Measurements from ENCODE around the gene COL8A2.

Gene COL8A2

GRCh38 chr1:36062315-36062714, 62.7 kb downstream of the COL8A2 start:
- Histone ChIP-seq H3K27me3 (replicated peaks; ENCODE audit: control insufficient read depth, insufficient read depth, low read length) (no peaks in the 10 kb centered on the region), H3K36me3 (ENCODE audit: control insufficient read depth, insufficient read depth, low read length) (no peaks in the 10 kb centered on the region), H3K4me3 (replicated peaks; ENCODE audit: low read depth, low read length) (no peak overlapping the region)
- TF ChIP-seq, protein P1, sequence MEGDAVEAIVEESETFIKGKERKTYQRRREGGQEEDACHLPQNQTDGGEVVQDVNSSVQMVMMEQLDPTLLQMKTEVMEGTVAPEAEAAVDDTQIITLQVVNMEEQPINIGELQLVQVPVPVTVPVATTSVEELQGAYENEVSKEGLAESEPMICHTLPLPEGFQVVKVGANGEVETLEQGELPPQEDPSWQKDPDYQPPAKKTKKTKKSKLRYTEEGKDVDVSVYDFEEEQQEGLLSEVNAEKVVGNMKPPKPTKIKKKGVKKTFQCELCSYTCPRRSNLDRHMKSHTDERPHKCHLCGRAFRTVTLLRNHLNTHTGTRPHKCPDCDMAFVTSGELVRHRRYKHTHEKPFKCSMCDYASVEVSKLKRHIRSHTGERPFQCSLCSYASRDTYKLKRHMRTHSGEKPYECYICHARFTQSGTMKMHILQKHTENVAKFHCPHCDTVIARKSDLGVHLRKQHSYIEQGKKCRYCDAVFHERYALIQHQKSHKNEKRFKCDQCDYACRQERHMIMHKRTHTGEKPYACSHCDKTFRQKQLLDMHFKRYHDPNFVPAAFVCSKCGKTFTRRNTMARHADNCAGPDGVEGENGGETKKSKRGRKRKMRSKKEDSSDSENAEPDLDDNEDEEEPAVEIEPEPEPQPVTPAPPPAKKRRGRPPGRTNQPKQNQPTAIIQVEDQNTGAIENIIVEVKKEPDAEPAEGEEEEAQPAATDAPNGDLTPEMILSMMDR (IDR thresholded peaks at IDR 0.05; ENCODE audit: insufficient read depth, low read length, poor library complexity, severe bottlenecking), result no peak
- DNase-seq (ENCODE audit: extremely low read depth, insufficient read length), result no peak

DNA sequence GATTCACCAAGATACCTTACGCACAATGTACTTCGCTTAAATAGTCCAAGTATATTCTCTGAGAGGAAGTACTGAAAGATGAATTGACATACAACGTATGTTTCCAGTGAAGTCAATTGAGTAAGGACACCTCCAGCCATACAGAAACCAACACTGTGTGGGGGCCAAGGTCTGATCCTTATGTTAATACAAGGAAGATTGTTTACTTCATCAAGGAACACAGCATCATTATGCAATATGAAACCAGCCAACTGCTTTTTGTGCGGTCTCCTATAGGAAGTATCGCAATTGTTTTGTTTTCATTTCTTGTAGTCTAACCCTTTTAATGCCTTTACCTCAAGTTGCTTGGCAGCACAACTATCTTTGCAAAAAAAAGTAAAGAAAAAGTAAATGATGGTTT, 69.3 kb downstream of the COL8A2 start:
- no peak overlapping the region for H3K4me3 ChIP-seq (replicated peaks; ENCODE audit: low read depth, low read length)
- H3K27me3 ChIP-seq (replicated peaks; ENCODE audit: control insufficient read depth, insufficient read depth, low read length), result no peaks in the 10 kb centered on the region
- DNase-seq (ENCODE audit: extremely low read depth, insufficient read length), result no peak
- TF ChIP-seq, protein P1 (IDR thresholded peaks at IDR 0.05; ENCODE audit: insufficient read depth, low read length, poor library complexity, severe bottlenecking), result no peak
- H3K36me3 ChIP-seq (ENCODE audit: control insufficient read depth, insufficient read depth, low read length), result no peaks in the 10 kb centered on the region

GRCh38 chr1:36053978-36054377, 71.0 kb downstream of the COL8A2 start:
- TF ChIP-seq, protein P1 (IDR thresholded peaks at IDR 0.05; ENCODE audit: insufficient read depth, low read length, poor library complexity, severe bottlenecking), result no peak
- no peaks in the 10 kb centered on the region for H3K36me3 ChIP-seq (ENCODE audit: control insufficient read depth, insufficient read depth, low read length)
- DNase-seq (ENCODE audit: extremely low read depth, insufficient read length), result no peak
- H3K27me3 ChIP-seq (replicated peaks; ENCODE audit: control insufficient read depth, insufficient read depth, low read length), result no peaks in the 10 kb centered on the region
- no peak overlapping the region for H3K4me3 ChIP-seq (replicated peaks; ENCODE audit: low read depth, low read length)

DNA sequence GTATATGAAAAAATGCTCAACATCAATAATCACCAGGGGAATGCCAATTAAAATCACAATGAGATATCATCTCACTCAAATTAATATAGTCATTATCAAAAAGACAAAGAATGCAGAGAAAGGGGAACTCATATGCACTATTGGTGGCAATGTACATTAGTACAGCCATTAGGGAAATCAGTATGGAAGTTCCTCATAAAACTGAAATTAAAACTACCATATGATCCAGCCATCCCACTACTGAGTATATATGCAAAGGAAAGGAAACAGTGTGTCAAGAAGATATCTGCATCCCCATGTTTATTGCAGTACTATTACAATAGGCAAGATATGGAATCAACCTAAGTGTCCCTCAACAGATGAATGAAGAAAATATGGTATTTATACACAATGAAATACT, 73.2 kb downstream of the COL8A2 start:
- Histone ChIP-seq H3K36me3 (ENCODE audit: control insufficient read depth, insufficient read depth, low read length) (no peaks in the 10 kb centered on the region; the same call in 1 of the 2 replicates), H3K27me3 (replicated peaks; ENCODE audit: control insufficient read depth, insufficient read depth, low read length) (no peaks in the 10 kb centered on the region), H3K4me3 (replicated peaks; ENCODE audit: low read depth, low read length) (no peak overlapping the region)
- no peak for DNase-seq (ENCODE audit: extremely low read depth, insufficient read length)
- TF ChIP-seq, protein P1 (IDR thresholded peaks at IDR 0.05; ENCODE audit: insufficient read depth, low read length, poor library complexity, severe bottlenecking), result no peak

Data from GM06990 (cell line).